ENCODE data around the gene RNF224.

- TF ChIP-seq CTCF (optimal IDR thresholded peaks at IDR 0.05 in 1 of 3, IDR thresholded peaks at IDR 0.05 in 1 of 3, conservative IDR thresholded peaks at IDR 0.05 in 1 of 3; ENCODE audit: extremely low read depth in 1 of 3, insufficient read depth in 2 of 3, low read length in 3 of 3): no peak
- no peak for TF ChIP-seq EZH2 (IDR thresholded peaks at IDR 0.05; ENCODE audit: low read length)
Observed at GRCh38 chr9:137195525-137196220, 31.6 kb upstream of the RNF224 start.
